NCI-H146 treated with DMSO at 0.1 percent for 48 hours (cell line): ENCODE results near the gene ZRANB1.
"Not testable (repeated sequence)": the region's sequence is repeated elsewhere in the genome, so short reads cannot be mapped to it uniquely, and the experiment has no call there.

Source experiments
- DNase-seq: peaks from one replicate; lab custom pipeline; 2025; ENCODE audit not compliant: unreplicated experiment; lab: John Stamatoyannopoulos, UW

The ZRANB1 gene

GRCh38 chr10:124941823-124942222 lies at the start of gene ZRANB1:
Gene ZRANB1 (plus strand): TSS chr10:124942123. CDS start chr10:124942494, 371 bp downstream.
- no peak for DNase-seq

DNA sequence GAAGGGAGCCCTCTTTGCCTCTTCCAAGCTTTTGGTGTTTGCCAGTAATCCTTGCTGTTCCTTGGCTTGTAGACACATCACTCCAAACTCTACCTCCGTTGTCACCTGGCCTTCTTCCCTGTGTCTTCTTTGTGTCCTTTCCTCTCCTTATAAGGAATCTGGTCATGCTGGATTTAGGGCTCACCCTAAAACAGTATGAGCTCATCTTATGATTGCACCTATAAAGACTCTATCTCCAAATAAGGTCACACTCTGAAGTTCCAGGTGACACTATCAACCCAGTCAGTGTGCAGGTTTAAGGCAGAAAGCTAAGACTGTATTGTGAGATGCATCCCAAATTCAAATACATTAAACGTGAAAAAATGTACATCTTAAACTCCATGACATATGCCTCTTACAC lies 49.0 kb upstream of the ZRANB1 start:
- no peak for DNase-seq

DNA sequence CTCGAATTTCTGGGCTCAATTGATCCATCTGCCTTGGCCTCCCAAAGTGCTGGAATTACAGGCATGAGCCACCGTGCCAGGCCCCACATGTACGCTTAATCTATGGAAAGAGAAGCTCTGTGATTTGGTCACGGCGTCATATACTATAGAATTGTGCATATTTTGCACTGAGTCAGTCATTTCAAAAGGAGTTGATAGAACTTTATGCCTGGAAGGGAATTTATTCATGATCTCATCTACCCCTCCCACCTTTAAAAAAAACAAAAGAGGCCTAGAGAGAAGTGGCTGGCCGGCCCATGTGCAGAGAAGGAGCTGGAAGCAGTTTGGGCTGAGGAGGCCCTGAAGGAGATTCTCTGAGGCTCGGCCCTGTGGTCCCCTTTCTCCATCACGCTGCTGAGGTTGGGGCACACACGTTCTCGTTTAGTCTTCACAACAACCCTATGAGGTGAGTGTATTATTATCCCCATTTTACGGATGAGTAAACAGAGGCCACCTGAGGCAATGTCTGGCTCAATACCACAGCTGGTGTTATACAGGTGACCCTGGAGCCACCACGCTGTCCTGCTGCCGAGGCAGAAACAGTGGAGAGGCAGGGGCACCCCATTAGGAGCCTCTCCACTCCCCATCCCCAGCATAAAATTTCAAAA lies 47.2 kb upstream of the ZRANB1 start:
- no peak for DNase-seq

DNA sequence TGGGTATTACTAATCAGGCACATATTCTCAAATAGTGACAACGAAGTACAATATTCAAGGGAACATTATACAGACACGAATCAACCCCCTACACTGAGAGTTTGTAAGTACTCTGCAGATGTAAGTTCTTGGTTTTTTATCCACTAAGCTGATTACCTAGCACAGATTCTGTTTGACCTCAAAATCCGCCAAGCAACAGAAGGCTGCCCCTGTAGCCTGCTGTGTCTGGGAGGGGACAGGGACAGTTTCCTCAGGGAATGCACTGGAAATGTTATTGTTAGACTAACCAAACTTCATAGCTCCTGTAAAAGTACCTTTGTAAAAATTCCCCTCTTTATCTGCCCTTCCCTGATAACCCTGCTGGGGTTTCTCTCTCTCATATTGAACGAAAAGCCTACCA lies 45.2 kb upstream of the ZRANB1 start:
- no peak for DNase-seq

- no peak for DNase-seq
These were observed 43.5 kb upstream of the ZRANB1 start for GRCh38 chr10:124898471-124898870.

DNA sequence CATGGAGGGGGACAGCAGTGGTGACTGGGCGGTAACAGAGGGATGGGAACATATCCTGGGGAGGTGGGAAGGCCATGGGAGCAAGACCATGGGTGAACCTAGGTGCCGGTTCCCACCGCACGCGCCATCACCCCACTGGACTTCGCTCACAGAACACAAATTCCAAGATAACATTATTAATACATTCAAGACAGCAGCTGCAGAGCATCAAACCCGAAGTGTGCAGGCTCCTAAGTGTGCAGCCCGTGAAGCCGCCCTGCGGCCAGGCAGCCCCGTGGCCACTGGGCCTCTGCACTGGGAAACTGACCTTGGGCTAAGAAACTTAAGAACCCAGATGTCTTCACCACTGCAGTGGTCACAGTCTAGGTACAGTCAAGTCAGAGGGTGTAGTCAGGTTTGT lies 42.8 kb upstream of the ZRANB1 start:
- DNase-seq, result no peak

DNA sequence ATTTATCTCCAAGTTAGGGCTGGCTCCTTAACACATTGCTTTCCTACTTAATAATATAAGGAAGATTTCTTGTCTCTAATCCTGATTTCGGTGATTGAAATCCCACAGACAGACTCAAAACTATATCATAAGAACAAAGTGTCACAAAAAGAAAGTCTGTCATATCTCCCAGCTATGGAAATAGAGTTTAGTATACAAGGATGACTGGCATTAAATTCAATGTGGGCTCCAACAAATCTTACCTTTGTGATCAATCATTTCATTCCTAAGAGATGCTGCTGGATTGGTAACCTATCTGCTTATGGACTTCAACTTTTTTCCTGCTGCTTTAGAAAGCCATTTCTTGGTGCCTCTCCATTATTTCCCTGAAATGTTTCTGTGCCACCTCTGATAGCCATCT lies 39.5 kb upstream of the ZRANB1 start:
- DNase-seq, result no peak

DNA sequence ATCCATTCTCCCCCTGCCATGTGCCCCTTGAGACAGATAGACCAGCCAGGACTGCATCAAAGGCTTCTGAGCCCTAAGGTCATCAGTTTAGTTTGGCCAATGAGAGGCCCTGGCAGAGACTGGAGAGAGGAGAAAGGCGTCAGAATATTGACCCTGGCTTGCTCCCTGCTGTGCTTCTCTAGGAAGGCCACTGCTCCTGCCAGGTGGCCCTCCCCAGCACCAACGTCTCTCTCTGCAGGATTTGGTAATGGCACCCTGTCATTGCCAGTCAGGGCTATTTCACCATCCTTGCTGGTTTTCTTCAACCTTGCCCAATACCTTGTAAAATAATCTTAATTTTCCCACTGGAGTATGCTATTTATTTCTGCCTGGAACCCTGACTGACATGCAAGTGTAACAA lies 38.8 kb upstream of the ZRANB1 start:
- DNase-seq, result peak; percentile 84

GRCh38 chr10:124904796-124905195 lies 37.1 kb upstream of the ZRANB1 start:
- DNase-seq, result no peak

- DNase-seq, result no peak
These were observed 35.3 kb upstream of the ZRANB1 start for GRCh38 chr10:124906551-124907001.

GRCh38 chr10:124909563-124909962 lies 32.4 kb upstream of the ZRANB1 start:
- no peak for DNase-seq

DNA sequence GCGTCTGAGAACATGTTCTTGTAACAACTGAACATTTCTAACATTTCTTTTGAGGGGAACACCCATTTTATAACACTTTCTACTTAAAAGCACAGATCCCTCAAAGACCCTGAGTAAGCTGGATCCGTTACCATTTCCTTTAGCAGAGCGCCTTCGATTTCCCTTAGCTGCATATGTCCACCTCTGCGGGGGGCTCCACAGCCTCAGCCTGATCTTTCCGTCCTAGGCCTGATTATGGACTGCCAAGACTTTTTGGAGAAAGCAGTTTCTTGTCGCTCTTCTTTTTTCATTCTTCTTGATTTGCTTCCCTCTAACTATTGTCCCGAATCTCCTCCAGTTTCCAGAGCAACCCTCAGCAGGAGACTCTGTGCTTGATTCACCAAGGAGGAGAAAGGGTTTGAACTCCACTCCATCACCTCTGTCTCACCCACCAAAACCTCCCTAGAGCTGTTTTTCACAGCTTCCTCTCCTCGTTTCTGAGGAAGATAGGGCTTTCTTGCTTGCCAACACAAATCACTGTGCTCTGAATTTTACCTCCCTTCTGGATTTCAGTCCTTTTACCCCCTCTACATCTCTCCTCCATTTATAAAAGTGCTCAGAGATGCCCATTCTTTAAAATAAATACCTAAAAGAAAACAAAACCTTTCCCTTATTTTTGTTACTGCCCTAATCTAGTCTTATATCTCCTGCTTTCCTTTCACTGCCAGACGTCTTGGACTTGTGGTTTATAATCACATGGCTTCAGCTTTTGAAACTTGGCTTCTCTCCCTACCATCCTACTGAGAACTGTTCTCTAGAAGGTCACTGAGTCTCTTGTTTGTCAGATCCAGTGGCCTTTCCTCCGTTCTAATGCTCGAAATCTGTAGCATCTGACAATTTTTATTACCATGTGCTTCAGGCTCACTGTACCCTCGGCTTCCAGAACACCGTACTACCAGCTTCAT lies 30.5 kb upstream of the ZRANB1 start:
- no peak for DNase-seq

- no peak for DNase-seq
These were observed 29.6 kb upstream of the ZRANB1 start for GRCh38 chr10:124912101-124912886.

DNA sequence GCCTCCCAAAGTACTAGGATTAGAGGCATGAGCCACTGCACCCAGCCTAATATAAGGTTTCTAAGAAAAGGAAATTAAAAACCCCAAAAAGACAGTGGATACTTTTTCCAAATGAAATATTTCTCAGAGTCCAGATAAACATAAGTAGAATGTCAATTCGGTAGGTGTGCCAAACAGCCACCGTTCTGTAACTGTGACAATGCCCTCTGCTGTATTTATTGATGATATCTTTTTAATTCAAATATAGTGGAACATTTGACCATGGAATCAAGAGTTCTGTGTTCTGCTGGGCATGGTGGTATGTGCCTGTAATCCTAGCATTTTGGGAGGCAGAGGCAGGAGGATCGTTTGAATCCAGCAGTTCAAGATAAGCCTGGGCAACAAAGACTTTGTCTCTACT lies 28.8 kb upstream of the ZRANB1 start:
- no peak for DNase-seq

- not testable (repeated sequence) for DNase-seq
These were observed 27.5 kb upstream of the ZRANB1 start for GRCh38 chr10:124914398-124914797.

DNA sequence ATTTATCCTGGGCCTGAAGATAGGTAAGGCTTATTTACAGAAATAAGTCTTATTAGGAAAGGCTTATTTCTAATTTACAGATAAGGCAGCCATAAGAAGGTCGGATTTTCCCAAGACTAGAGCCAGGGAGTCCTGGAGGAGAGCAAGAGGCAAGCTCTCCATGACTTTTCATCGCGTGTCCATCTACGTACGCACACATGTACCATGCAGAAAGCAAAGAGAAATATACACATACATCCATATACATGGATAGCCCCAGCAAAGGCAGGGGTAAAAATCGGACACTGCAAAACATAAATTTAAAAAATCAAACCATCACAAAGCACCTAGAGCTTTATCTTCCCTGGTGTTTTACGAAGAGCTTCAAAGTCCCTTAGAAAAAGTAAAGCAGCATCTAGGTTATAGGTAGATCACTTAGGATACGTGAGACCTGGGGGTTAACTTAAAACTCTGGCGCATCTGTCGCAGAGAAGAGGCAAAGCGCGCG lies 25.8 kb upstream of the ZRANB1 start:
- no peak for DNase-seq

DNA sequence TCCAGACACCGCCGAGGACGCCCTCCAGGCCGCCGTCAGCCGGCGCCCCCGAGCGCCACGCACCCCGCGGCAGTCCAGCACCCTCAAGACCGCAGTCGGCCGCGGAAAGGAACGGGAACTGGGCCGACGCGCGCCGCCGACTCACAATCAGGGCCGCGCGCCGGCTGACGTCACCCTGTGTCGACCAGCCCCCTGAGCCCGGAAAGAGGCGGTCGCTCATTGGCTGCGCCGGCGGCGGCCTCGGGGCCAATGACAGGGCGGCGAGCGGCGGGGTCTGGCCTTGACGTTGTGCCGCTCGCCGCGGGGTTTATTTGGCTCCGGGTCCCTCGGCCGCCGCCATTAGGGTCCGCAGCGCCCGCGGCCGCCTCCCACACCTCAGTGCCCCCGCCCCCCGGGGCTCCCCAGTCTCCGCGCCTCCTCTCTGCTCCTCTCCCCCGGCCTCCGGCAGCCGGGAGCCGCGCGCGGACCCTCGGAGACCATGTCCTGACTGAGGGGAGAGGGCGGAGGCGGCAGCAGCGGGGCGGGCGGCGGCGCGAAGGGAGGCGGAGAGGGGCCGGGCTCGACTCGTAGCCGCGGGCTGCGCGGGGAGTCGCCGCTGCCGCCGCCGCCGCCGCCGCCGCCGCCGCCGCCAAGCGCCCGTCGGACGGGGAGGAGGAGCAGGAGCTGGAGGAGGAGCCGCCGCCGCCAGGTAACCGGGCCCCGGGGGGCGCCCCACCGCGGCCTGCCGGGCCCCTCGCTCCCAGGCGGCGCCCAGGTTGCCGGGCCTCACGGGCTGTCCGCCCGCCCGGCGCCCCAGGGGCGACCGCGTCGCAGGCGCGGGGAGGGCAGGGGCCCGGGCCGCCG lies 25.1 kb upstream of the ZRANB1 start:
- DNase-seq, result peak; percentile 87

DNA sequence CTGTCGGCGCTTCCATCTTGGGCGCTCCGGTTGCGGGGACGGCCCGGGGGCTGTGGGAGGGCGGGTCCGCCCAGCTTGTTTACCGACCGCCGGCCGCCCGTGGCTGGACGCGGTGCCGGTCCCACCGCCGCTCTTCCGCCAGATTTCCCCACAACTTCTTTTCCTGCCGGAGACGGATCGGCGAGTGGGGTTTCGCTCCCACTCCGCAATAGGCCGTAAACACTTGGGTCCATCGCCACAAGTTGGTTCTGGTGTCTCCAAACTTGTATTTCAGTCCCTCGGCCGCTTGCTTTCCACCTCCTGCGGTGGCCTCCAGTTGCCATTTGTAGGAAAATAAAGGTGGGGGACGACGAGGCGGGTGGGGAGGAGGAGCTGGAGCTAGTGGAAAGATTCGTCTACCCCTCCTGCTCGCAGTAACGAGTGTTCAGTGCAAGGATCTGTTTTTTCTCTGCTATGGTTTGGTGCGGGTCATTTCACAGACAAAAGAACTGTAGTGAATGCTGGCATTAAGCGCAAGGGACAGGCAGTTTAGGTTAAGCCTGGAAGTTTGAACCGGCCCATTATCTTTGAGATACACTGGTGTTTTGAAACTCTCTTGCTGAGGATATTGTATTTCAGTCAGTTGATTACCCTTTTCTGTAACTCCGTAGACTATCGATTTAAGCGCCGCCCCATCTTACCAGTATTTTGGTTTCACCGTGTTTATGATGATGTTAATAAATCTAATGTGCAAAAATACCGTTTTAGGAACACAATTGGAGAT lies 24.3 kb upstream of the ZRANB1 start:
- DNase-seq, result peak; percentile 26

GRCh38 chr10:124918191-124918830 lies 23.6 kb upstream of the ZRANB1 start:
- DNase-seq, result no peak
